ENCODE measurements around the gene KCNS3.
"Not testable (repeated sequence)": the region's sequence is repeated elsewhere in the genome, so short reads cannot be mapped to it uniquely, and the experiment has no call there.

Gene KCNS3

GRCh38 chr2:17943444-17943843 is 65.0 kb downstream of the KCNS3 start:
- no peak for DNase-seq (ENCODE audit: low read depth in 2 of 2)

GRCh38 chr2:17947113-17947512 is 68.6 kb downstream of the KCNS3 start:
- DNase-seq (ENCODE audit: low read depth in 2 of 2) = no peak

- DNase-seq (ENCODE audit: low read depth in 2 of 2) = no peak
Measured at GRCh38 chr2:17950006-17950405, 71.5 kb downstream of the KCNS3 start.

- no peak for DNase-seq (ENCODE audit: low read depth in 2 of 2)
Measured at GRCh38 chr2:17951563-17951962, 73.1 kb downstream of the KCNS3 start.

- DNase-seq (ENCODE audit: low read depth in 2 of 2) = no peak
Measured at GRCh38 chr2:17958466-17959092, 80.1 kb downstream of the KCNS3 start.

- DNase-seq (ENCODE audit: low read depth in 2 of 2) = no peak
Measured at GRCh38 chr2:17959356-17959755, 80.9 kb downstream of the KCNS3 start.

- no peak for DNase-seq (ENCODE audit: low read depth in 2 of 2)
Measured at GRCh38 chr2:17959833-17960232, 81.4 kb downstream of the KCNS3 start.

GRCh38 chr2:17960925-17961324 is 82.5 kb downstream of the KCNS3 start:
- no peak for DNase-seq (ENCODE audit: low read depth in 2 of 2)

GRCh38 chr2:17961789-17962188 is 83.3 kb downstream of the KCNS3 start:
- no peak for DNase-seq (ENCODE audit: low read depth in 2 of 2)

- DNase-seq (ENCODE audit: low read depth in 2 of 2) = no peak
Measured at GRCh38 chr2:17962876-17963275, 84.4 kb downstream of the KCNS3 start.

GRCh38 chr2:17963571-17963970 is 85.1 kb downstream of the KCNS3 start:
- not testable (repeated sequence) for DNase-seq (ENCODE audit: low read depth in 2 of 2)

- no peak for DNase-seq (ENCODE audit: low read depth in 2 of 2)
Measured at GRCh38 chr2:17965196-17965595, 86.7 kb downstream of the KCNS3 start.

GRCh38 chr2:17966798-17967197 is 88.3 kb downstream of the KCNS3 start:
- DNase-seq (ENCODE audit: low read depth in 2 of 2) = no peak

- no peak for DNase-seq (ENCODE audit: low read depth in 2 of 2)
Measured at GRCh38 chr2:17969661-17970060, 91.2 kb downstream of the KCNS3 start.

- DNase-seq (ENCODE audit: low read depth in 2 of 2) = no peak
Measured at GRCh38 chr2:17971531-17972125, 93.2 kb downstream of the KCNS3 start.

GRCh38 chr2:17972991-17973390 is 94.5 kb downstream of the KCNS3 start:
- DNase-seq (ENCODE audit: low read depth in 2 of 2) = no peak

- DNase-seq (ENCODE audit: low read depth in 2 of 2) = no peak
Measured at GRCh38 chr2:17975401-17975800, 96.9 kb downstream of the KCNS3 start.

GRCh38 chr2:17976871-17977746 is 98.6 kb downstream of the KCNS3 start:
- DNase-seq (ENCODE audit: low read depth in 2 of 2) = no peak

- no peak for DNase-seq (ENCODE audit: low read depth in 2 of 2)
Measured at GRCh38 chr2:17979707-17980106, 101.2 kb downstream of the KCNS3 start.

- no peak for DNase-seq (ENCODE audit: low read depth in 2 of 2)
Measured at GRCh38 chr2:17981936-17982335, 103.5 kb downstream of the KCNS3 start.
